ENCODE measurements around the gene AEBP1. TPM values are rescaled to one million over a fixed set of nuclear protein-coding genes. Genes with fewer than 3 reads are reported as not detected.

AEBP1 gene
- total RNA-seq, 1 experiment from 2014 or later, result 49.3 TPM

- Histone ChIP-seq H3K4me2 (ENCODE audit: insufficient read depth, insufficient read length, low read length) (no peak overlapping the region), H2AFZ (ENCODE audit: low read length) (no peak overlapping the region), H3K14ac (ENCODE audit: insufficient read depth, low read length) (no peak overlapping the region), H4K20me1 (ENCODE audit: control insufficient read depth, insufficient read depth, insufficient read length) (no peaks in the 10 kb centered on the region), H3K4me1 (ENCODE audit: insufficient read depth, low read length) (no peaks in the 10 kb centered on the region), H2BK15ac (ENCODE audit: low read depth, low read length) (no peak overlapping the region), H2BK5ac (ENCODE audit: insufficient read length, low read length) (no peak overlapping the region), H3K18ac (ENCODE audit: insufficient read length, low read depth, low read length) (no peak overlapping the region), H2AK5ac (ENCODE audit: insufficient read length, low read length) (no peak overlapping the region), H3K79me2 (ENCODE audit: insufficient read depth, low read length) (no peaks in the 10 kb centered on the region), H4K8ac (replicated peaks; ENCODE audit: insufficient read length, low read depth, low read length) (no peak overlapping the region), H3K23me2 (ENCODE audit: insufficient read length, low read depth, low read length, poor library complexity, severe bottlenecking) (no peaks in the 10 kb centered on the region), H3K23ac (ENCODE audit: insufficient read length, low read depth, low read length) (no peak overlapping the region), H2BK20ac (ENCODE audit: low read depth, low read length, poor library complexity, severe bottlenecking) (no peak overlapping the region), H4K91ac (ENCODE audit: insufficient read length, low read depth, low read length) (no peak overlapping the region), H2BK12ac (ENCODE audit: insufficient read length, low read depth, low read length) (no peak overlapping the region), H3K9ac (ENCODE audit: extremely low read depth, insufficient read length, low read length) (no peak overlapping the region), H3K79me1 (ENCODE audit: insufficient read depth, low read depth, low read length, poor library complexity, severe bottlenecking) (no peaks in the 10 kb centered on the region), H3K27me3 (ENCODE audit: insufficient read depth, low read length) (no peaks in the 10 kb centered on the region), H3K27ac (ENCODE audit: insufficient read length, low read depth, low read length) (no peak overlapping the region), H3K9me3 (ENCODE audit: control insufficient read depth, low read depth, low read length) (no peaks in the 10 kb centered on the region), H4K5ac (ENCODE audit: insufficient read length, low read depth, low read length) (no peak overlapping the region), H2BK120ac (ENCODE audit: low read depth, low read length, poor library complexity, severe bottlenecking) (no peak overlapping the region), H3T11ph (ENCODE audit: low read length) (no peak overlapping the region), H3K56ac (ENCODE audit: insufficient read length, low read depth, low read length) (no peak overlapping the region), H3K4ac (ENCODE audit: low read depth, low read length) (no peak overlapping the region)
- no CpG with 5 or more reads among the region's 30 CpGs for WGBS (ENCODE audit: extremely low coverage, insufficient read length, low lambda C conversion rate)
- no peak for DNase-seq
- TF ChIP-seq, protein P1, sequence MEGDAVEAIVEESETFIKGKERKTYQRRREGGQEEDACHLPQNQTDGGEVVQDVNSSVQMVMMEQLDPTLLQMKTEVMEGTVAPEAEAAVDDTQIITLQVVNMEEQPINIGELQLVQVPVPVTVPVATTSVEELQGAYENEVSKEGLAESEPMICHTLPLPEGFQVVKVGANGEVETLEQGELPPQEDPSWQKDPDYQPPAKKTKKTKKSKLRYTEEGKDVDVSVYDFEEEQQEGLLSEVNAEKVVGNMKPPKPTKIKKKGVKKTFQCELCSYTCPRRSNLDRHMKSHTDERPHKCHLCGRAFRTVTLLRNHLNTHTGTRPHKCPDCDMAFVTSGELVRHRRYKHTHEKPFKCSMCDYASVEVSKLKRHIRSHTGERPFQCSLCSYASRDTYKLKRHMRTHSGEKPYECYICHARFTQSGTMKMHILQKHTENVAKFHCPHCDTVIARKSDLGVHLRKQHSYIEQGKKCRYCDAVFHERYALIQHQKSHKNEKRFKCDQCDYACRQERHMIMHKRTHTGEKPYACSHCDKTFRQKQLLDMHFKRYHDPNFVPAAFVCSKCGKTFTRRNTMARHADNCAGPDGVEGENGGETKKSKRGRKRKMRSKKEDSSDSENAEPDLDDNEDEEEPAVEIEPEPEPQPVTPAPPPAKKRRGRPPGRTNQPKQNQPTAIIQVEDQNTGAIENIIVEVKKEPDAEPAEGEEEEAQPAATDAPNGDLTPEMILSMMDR (conservative IDR thresholded peaks at IDR 0.05), result no peak
- H3K36me3 Mint-ChIP-seq (ENCODE audit: insufficient read depth in 1 of 3, low read depth in 3 of 3), result peaks cover 16 to 71% (median 46%) of the 10 kb centered on the region in 3 experiments; a peak in 6 of 7 replicates
- H3K27me3 Mint-ChIP-seq (ENCODE audit: low read depth), result no peaks in the 10 kb centered on the region
- H3K4me1 Mint-ChIP-seq, result peaks cover under 1 to 2% of the 10 kb centered on the region in 2 experiments; a peak in 1 of 4 replicates
- H3K9me3 Mint-ChIP-seq, result no peaks in the 10 kb centered on the region; a peak in 2 of 5 replicates
- no peak overlapping the region for H3K27ac Mint-ChIP-seq
- no peak overlapping the region for H3K4me3 Mint-ChIP-seq
These were observed 46.0 kb upstream of the AEBP1 start for GRCh38 chr7:44057849-44058758.
